Nucleus accumbens (tissue), 56 donors: ENCODE measurements around the gene SMOC2.

ENCODE experiments used
- DNase-seq, 56 donors: peaks; one replicate each; lab custom pipeline; 2025; lab: John Stamatoyannopoulos, UW

SMOC2 gene

GRCh38 chr6:168715643-168716481 is 274.9 kb downstream of the SMOC2 start:
- no peak for DNase-seq

GRCh38 chr6:168716581-168716980 is 275.6 kb downstream of the SMOC2 start:
- no peak for DNase-seq

- DNase-seq = no peak
These were observed 276.5 kb downstream of the SMOC2 start for GRCh38 chr6:168717491-168717890.
